ENCODE data around the gene GINS2. TPM values are rescaled to one million over a fixed set of nuclear protein-coding genes. Genes with fewer than 3 reads are reported as not detected.

GINS2 gene
- total RNA-seq, 1 experiment from 2014 or later, result 53.3 TPM

GRCh38 chr16:85664580-85665372, 24.0 kb downstream of the GINS2 start:
- ChIA-PET CTCF (no interaction called here), RAD21 (ENCODE audit: low non-redundant PET in 1 of 2, low total read pairs in 2 of 2, uncharacterized antibody in 2 of 2, unreplicated experiment in 2 of 2) (no interaction called here), POLR2A (no interaction called here)
- TF ChIP-seq EGR1 (IDR thresholded peaks at IDR 0.05; ENCODE audit: low read depth) (no peak), ZNF274 (IDR thresholded peaks at IDR 0.05; ENCODE audit: low read depth, low read length) (no peak), YY1 (IDR thresholded peaks at IDR 0.05; ENCODE audit: extremely low read depth, insufficient replicate concordance, low read depth, low read length) (no peak), CEBPB (IDR thresholded peaks at IDR 0.05; ENCODE audit: low read depth) (no peak), POLR2A (IDR thresholded peaks at IDR 0.05; ENCODE audit: borderline replicate concordance, extremely low read depth, insufficient read depth, insufficient read length) (no peak), ELF1 (IDR thresholded peaks at IDR 0.05; ENCODE audit: borderline replicate concordance, low read depth) (no peak), CTCF (IDR thresholded peaks at IDR 0.05 in 2 of 3, conservative IDR thresholded peaks at IDR 0.05 in 1 of 3; ENCODE audit: borderline replicate concordance in 1 of 3, insufficient read depth in 1 of 3, low read depth in 2 of 3, low read length in 2 of 3) (no peak), RAD21 (IDR thresholded peaks at IDR 0.05; ENCODE audit: low read depth) (no peak), EZH2phosphoT487 (IDR thresholded peaks at IDR 0.05; ENCODE audit: borderline replicate concordance) (no peak), ZFX (IDR thresholded peaks at IDR 0.05) (no peak), SIN3A (IDR thresholded peaks at IDR 0.05; ENCODE audit: low read depth) (no peak), SRF (IDR thresholded peaks at IDR 0.05; ENCODE audit: low read depth) (no peak), POLR2AphosphoS5 (IDR thresholded peaks at IDR 0.05; ENCODE audit: low read depth, low read length) (no peak), CBX3 (IDR thresholded peaks at IDR 0.05; ENCODE audit: low read depth) (no peak), MAX (IDR thresholded peaks at IDR 0.05) (no peak), SP1 (IDR thresholded peaks at IDR 0.05; ENCODE audit: low read depth) (no peak), REST (IDR thresholded peaks at IDR 0.05; ENCODE audit: low read depth) (no peak), TCF7L2 (IDR thresholded peaks at IDR 0.05; ENCODE audit: borderline replicate concordance, extremely low read depth, insufficient read depth, insufficient read length) (no peak)
- Histone ChIP-seq H3K79me2 (ENCODE audit: insufficient read depth, low read length) (no peaks in the 10 kb centered on the region), H3K9me2 (ENCODE audit: insufficient read depth) (no peaks in the 10 kb centered on the region), H3K4me2 (ENCODE audit: low read length) (no peak overlapping the region), H4K20me1 (ENCODE audit: insufficient read depth) (peaks cover 2% of the 10 kb centered on the region; the same call in 1 of the 2 replicates), H3K4me3 (replicated peaks in 1 of 2; ENCODE audit: low read depth in 1 of 2, low read length in 2 of 2) (no peak overlapping the region), H3K4me1 (ENCODE audit: control insufficient read depth in 1 of 2, insufficient read depth in 2 of 2, low read length in 2 of 2) (0 out of 4 replicates have a peak, but pooled peaks cover 0 to 3% of the 10 kb centered on the region in 2 experiments), H2AFZ (ENCODE audit: low read depth, low read length, poor library complexity, severe bottlenecking) (no peak overlapping the region), H3K9ac (ENCODE audit: low read length) (no peak overlapping the region), H3K27ac (ENCODE audit: low read depth, low read length) (no peak overlapping the region), H3K9me3 (ENCODE audit: control insufficient read depth in 1 of 2, insufficient read depth in 1 of 2, low read depth in 1 of 2, low read length in 2 of 2) (no peaks in the 10 kb centered on the region), H3K36me3 (ENCODE audit: control insufficient read depth in 1 of 2, insufficient read depth in 2 of 2, low read length in 2 of 2) (peaks cover 68% of the 10 kb centered on the region in 2 experiments; a peak in 3 of 4 replicates), H3K27me3 (ENCODE audit: insufficient read depth, low read length) (no peaks in the 10 kb centered on the region)
- no TSS peak for BruUV-seq (replicated peaks)
- intact Hi-C loops (cut with micrococcal nuclease), result no loop called here
- no peak for ATAC-seq
- DNase-seq (ENCODE audit: low read depth, low spot score), result no peak
